Upper lobe of left lung (tissue), 6 donors: ENCODE results near the gene PSMA8. TPM values are rescaled to one million over a fixed set of nuclear protein-coding genes. Genes with fewer than 3 reads are reported as not detected.
A peak's percentile ranks its signal among the peaks of the same experiment; 100 is the strongest.
"Not testable (repeated sequence)": the region's sequence is repeated elsewhere in the genome, so short reads cannot be mapped to it uniquely, and the experiment has no call there.

Experiments
- ATAC-seq, 2 donors: fragments of 200-7000 bp; cut with Tn5 transposase; one replicate each; pipeline ENCODE4 v1.9.1; 2022; ENCODE audit warnings: mild to moderate bottlenecking in 2 of 2, moderate library complexity in 2 of 2; ENCODE audit not compliant: low FRiP score in 2 of 2
- DNase-seq, 2 donors: peaks; one replicate each; pipeline ENCODE4 v3.0.0-alpha.2; 2019 to 2020
- H3K27ac ChIP-seq, 4 donors: fragments of 200-600 bp; sonication (generic); one replicate each; pipeline ENCODE4 v1.5.1; 2016 to 2019
- H3K27me3 ChIP-seq, 4 donors: fragments of 200-600 bp; sonication (generic); one replicate each; pipeline ENCODE4 v1.5.1; 2017 to 2019
- H3K36me3 ChIP-seq, 4 donors: fragments of 200-600 bp; sonication (generic); one replicate each; pipeline ENCODE4 v1.5.1; 2016 to 2019
- H3K4me1 ChIP-seq, 4 donors: fragments of 200-600 bp; sonication (generic); one replicate each; pipeline ENCODE4 v1.5.1; 2018 to 2019
- H3K4me3 ChIP-seq, 4 donors: fragments of 200-600 bp; sonication (generic); one replicate each; pipeline ENCODE4 v1.5.1; 2017 to 2019; ENCODE audit warnings: mild to moderate bottlenecking in 2 of 4, moderate library complexity in 1 of 4
- H3K9me3 ChIP-seq, 4 donors: fragments of 200-600 bp; sonication (generic); one replicate each; pipeline ENCODE4 v1.5.1; 2018 to 2019
- CTCF ChIP-seq, 6 experiments: fragments of 450-650 bp in 4 of 6; fragments of 200-600 bp in 2 of 6; sonication (generic) in 2 of 6; IDR thresholded peaks; one replicate each; pipeline ENCODE4 v1.5.1; 2016 to 2019; ENCODE audit warnings: antibody characterized with exemption in 6 of 6
- EP300 ChIP-seq, 4 donors: sonication (generic); formaldehyde crosslinking; IDR thresholded peaks; one replicate each; pipeline ENCODE4 v1.5.1; 2017; ENCODE audit warnings: antibody characterized with exemption in 4 of 4, control low read depth in 2 of 4
- POLR2A ChIP-seq, 4 donors: fragments of 450-650 bp; IDR thresholded peaks; one replicate each; pipeline ENCODE4 v1.5.1; 2016 to 2017; ENCODE audit warnings: antibody characterized with exemption in 4 of 4, mild to moderate bottlenecking in 2 of 4
- POLR2AphosphoS5 ChIP-seq, 2 donors: sonication (generic); formaldehyde crosslinking; IDR thresholded peaks; one replicate each; pipeline ENCODE4 v1.5.1; 2017; ENCODE audit warnings: antibody characterized with exemption in 2 of 2
- WGBS, 2 donors: methylation state at CpG; one replicate each; pipeline ENCODE4 v1.1.5; 2017 to 2018; 5-methylcytosine and 5-hydroxymethylcytosine counted together
- total RNA-seq, 6 donors: library from RNA; depleted of rRNA in 4 of 6; stranded (reverse); fragments of >200 nt in 4 of 6; gene quantifications; one replicate each; pipeline versions ENCODE4 v1.1.0 to v1.2.1, GENCODE V29; 2016 to 2021
- donor health status: DM: no; HTN: no; CAD: no; lungs with moderate emphysema.
- donor health status: DM: no; HTN: yes; CAD: no; lungs with severe emphysema.

The PSMA8 gene
- total RNA-seq, 6 donors from 2014 or later: 1.3 TPM; not detected in 5

DNA sequence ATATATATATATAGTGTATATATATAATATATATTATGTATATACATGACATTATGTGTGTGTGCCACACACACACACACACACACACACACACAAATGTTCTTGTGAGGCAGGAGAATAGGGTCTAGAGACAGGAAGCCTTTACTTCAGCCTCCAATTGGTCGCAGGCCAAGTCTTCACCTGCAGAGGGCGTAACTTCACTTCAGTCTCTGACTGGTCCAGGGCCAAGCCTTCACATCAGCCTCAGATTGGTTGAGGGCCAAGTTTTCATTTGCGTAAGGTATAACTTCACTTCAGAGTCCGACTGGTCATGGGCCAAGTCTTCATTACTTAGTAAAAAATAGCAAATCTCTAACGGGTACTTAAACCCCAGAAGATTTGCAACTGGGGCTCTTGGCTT lies 30.1 kb upstream of the PSMA8 start:
- peak in 1 of 2 donors; percentile 64 for DNase-seq
- Histone ChIP-seq H3K27ac (no peak overlapping the region), H3K36me3 (no peaks in the 10 kb centered on the region), H3K4me3 (no peak overlapping the region), H3K27me3 (no peaks in the 10 kb centered on the region), H3K4me1 (no peaks in the 10 kb centered on the region), H3K9me3 (no peaks in the 10 kb centered on the region)
- WGBS, 2 donors: 55 to 67% methylated on average over 5 of the region's 5 CpGs
- TF ChIP-seq CTCF (IDR thresholded peaks at IDR 0.05): no peak
- TF ChIP-seq EP300 (IDR thresholded peaks at IDR 0.05): no peak
- no peak for TF ChIP-seq POLR2AphosphoS5 (IDR thresholded peaks at IDR 0.05)
- no peak for TF ChIP-seq POLR2A (IDR thresholded peaks at IDR 0.05)
- peak; percentile 17 to 34 for ATAC-seq

DNA sequence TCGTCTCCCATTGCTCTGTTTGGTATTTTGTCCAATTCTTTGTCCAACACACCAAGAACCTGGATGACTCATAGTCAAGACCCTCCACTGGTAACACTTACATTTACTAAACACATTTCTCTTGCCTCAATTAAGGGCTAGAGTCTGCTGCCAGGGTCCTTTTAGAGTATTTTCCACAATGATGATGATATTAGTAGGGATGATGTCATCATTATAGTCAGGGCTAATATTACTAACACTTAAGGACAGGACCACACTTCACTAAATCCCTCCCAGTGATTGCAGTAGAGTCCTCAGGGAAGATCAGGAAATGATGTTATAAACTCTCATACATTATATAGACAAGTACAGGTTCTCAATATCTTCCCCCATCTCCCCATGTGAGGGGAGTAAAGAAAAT lies 29.6 kb upstream of the PSMA8 start:
- no peaks in the 10 kb centered on the region for H3K36me3 ChIP-seq
- no peaks in the 10 kb centered on the region for H3K4me1 ChIP-seq
- H3K9me3 ChIP-seq: no peaks in the 10 kb centered on the region
- no peak for ATAC-seq
- H3K4me3 ChIP-seq: no peak overlapping the region
- H3K27me3 ChIP-seq: no peaks in the 10 kb centered on the region
- no peak for TF ChIP-seq CTCF (IDR thresholded peaks at IDR 0.05)
- no peak for TF ChIP-seq POLR2A (IDR thresholded peaks at IDR 0.05)
- TF ChIP-seq EP300 (IDR thresholded peaks at IDR 0.05): no peak
- 71 to 72% methylated on average over 1 of the region's 1 CpG for WGBS, 2 donors
- no peak overlapping the region for H3K27ac ChIP-seq
- no peak for DNase-seq

DNA sequence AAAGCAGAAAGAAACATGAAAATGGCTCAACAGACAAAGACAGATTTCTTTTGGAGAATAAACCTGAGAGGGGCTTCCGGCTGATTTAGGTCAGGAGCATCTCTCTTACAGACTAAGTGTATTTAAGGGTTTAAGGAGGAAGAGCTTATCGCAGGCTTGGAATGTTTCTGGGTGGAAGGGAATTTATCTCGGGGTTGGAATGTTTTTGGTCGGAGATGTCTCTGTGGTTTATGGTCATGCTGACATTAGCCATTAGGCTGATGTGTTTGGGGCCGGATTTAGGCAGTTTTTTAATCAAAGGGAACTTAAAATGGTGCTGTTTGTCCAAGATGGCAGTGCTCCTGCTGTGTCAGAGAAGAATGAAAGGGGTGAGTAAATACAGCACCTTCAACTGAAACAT lies 14.4 kb upstream of the PSMA8 start:
- H3K36me3 ChIP-seq: no peaks in the 10 kb centered on the region
- 81 to 86% methylated on average over 5 of the region's 5 CpGs for WGBS, 2 donors
- no peaks in the 10 kb centered on the region for H3K9me3 ChIP-seq
- no peak overlapping the region for H3K4me3 ChIP-seq
- H3K4me1 ChIP-seq: no peaks in the 10 kb centered on the region
- no peak for DNase-seq
- no peak overlapping the region for H3K27ac ChIP-seq
- no peaks in the 10 kb centered on the region for H3K27me3 ChIP-seq
- no peak for TF ChIP-seq CTCF (IDR thresholded peaks at IDR 0.05)
- TF ChIP-seq POLR2A (IDR thresholded peaks at IDR 0.05): no peak
- TF ChIP-seq EP300 (IDR thresholded peaks at IDR 0.05): no peak
- TF ChIP-seq POLR2AphosphoS5 (IDR thresholded peaks at IDR 0.05): no peak
- no peak for ATAC-seq

DNA sequence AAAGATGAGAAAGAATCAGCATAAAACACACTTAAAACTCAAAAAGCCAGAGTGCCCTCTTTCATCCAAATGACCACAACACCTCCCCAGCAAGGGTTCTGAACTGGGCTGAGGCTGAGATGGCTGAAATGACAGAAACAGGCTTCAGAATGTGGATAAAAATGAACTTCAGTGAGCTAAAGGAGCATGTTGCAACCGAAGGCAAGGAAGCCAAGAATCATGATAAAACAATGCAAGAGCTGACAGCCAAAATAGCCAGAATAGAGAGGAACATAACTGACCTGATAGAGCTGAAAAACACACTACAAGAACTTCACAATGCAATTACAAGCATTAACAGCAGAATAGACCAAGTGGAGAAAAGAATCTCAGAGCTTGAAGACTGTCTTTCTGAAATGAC lies 12.2 kb upstream of the PSMA8 start:
- no peaks in the 10 kb centered on the region for H3K4me1 ChIP-seq
- H3K4me3 ChIP-seq: no peak overlapping the region
- no peak for TF ChIP-seq POLR2A (IDR thresholded peaks at IDR 0.05)
- no peak for TF ChIP-seq EP300 (IDR thresholded peaks at IDR 0.05)
- no peak for TF ChIP-seq POLR2AphosphoS5 (IDR thresholded peaks at IDR 0.05)
- TF ChIP-seq CTCF (IDR thresholded peaks at IDR 0.05): no peak
- no peaks in the 10 kb centered on the region for H3K27me3 ChIP-seq
- no peak for DNase-seq
- H3K36me3 ChIP-seq: no peaks in the 10 kb centered on the region
- no peaks in the 10 kb centered on the region for H3K9me3 ChIP-seq
- H3K27ac ChIP-seq: no peak overlapping the region
- WGBS, 2 donors: 64 to 67% methylated on average over 1 of the region's 1 CpG
- no peak for ATAC-seq

- H3K4me1 ChIP-seq, DNase-seq, H3K36me3 ChIP-seq, H3K27ac ChIP-seq, H3K4me3 ChIP-seq, H3K9me3 ChIP-seq, ATAC-seq, H3K27me3 ChIP-seq: not testable (repeated sequence)
- 91 to 94% methylated on average over 2 of the region's 2 CpGs for WGBS, 2 donors
These were observed 11.7 kb upstream of the PSMA8 start for GRCh38 chr18:26121994-26122393.
